Measurements from ENCODE around the gene SUPT3H.
"Not testable (repeated sequence)": the region's sequence is repeated elsewhere in the genome, so short reads cannot be mapped to it uniquely, and the experiment has no call there.

Gene SUPT3H

GRCh38 chr6:45047573-45047972 lies 330.2 kb downstream of the SUPT3H start:
- DNase-seq, result no peak

- DNase-seq, result no peak
Measured at GRCh38 chr6:45045253-45045601, 332.5 kb downstream of the SUPT3H start.

GRCh38 chr6:45044510-45045252 lies 333.1 kb downstream of the SUPT3H start:
- peak; percentile 30 for DNase-seq

- no peak for DNase-seq
Measured at GRCh38 chr6:45044086-45044485, 333.6 kb downstream of the SUPT3H start.

GRCh38 chr6:45042673-45043072 lies 335.1 kb downstream of the SUPT3H start:
- DNase-seq, result not testable (repeated sequence)

- no peak for DNase-seq
Measured at GRCh38 chr6:45038226-45038625, 339.5 kb downstream of the SUPT3H start.

GRCh38 chr6:45036103-45036502 lies 341.6 kb downstream of the SUPT3H start:
- no peak for DNase-seq

GRCh38 chr6:45032426-45032825 lies 345.3 kb downstream of the SUPT3H start:
- no peak for DNase-seq

GRCh38 chr6:45031601-45032000 lies 346.1 kb downstream of the SUPT3H start:
- no peak for DNase-seq

- no peak for DNase-seq
Measured at GRCh38 chr6:45027126-45027525, 350.6 kb downstream of the SUPT3H start.

- DNase-seq, result no peak
Measured at GRCh38 chr6:45026003-45026516, 351.7 kb downstream of the SUPT3H start.

GRCh38 chr6:45024610-45025009 lies 353.1 kb downstream of the SUPT3H start:
- DNase-seq, result no peak

- DNase-seq, result peak; percentile 42
Measured at GRCh38 chr6:45021676-45022075, 356.1 kb downstream of the SUPT3H start.

GRCh38 chr6:45012687-45013086 lies 365.0 kb downstream of the SUPT3H start:
- DNase-seq, result no peak

GRCh38 chr6:45009576-45009975 lies 368.2 kb downstream of the SUPT3H start:
- no peak for DNase-seq

- DNase-seq, result no peak
Measured at GRCh38 chr6:45006893-45007292, 370.8 kb downstream of the SUPT3H start.

- DNase-seq, result no peak
Measured at GRCh38 chr6:45003961-45004360, 373.8 kb downstream of the SUPT3H start.

GRCh38 chr6:45003387-45003786 lies 374.3 kb downstream of the SUPT3H start:
- DNase-seq, result no peak

- DNase-seq, result no peak
Measured at GRCh38 chr6:45002390-45003105, 375.2 kb downstream of the SUPT3H start.

- no peak for DNase-seq
Measured at GRCh38 chr6:45001663-45002062, 376.1 kb downstream of the SUPT3H start.

- no peak for DNase-seq
Measured at GRCh38 chr6:45000833-45001232, 376.9 kb downstream of the SUPT3H start.

- DNase-seq, result no peak
Measured at GRCh38 chr6:44999066-44999465, 378.7 kb downstream of the SUPT3H start.

GRCh38 chr6:44995486-44996132 lies 382.1 kb downstream of the SUPT3H start:
- no peak for DNase-seq

- no peak for DNase-seq
Measured at GRCh38 chr6:44989391-44989790, 388.3 kb downstream of the SUPT3H start.
